ENCODE measurements around the gene GBF1. TPM values are rescaled to one million over a fixed set of nuclear protein-coding genes. Genes with fewer than 3 reads are reported as not detected.
"Not testable (repeated sequence)": the region's sequence is repeated elsewhere in the genome, so short reads cannot be mapped to it uniquely, and the experiment has no call there.

Gene GBF1
- total RNA-seq, 1 donor from 2014 or later = 53.8 TPM

DNA sequence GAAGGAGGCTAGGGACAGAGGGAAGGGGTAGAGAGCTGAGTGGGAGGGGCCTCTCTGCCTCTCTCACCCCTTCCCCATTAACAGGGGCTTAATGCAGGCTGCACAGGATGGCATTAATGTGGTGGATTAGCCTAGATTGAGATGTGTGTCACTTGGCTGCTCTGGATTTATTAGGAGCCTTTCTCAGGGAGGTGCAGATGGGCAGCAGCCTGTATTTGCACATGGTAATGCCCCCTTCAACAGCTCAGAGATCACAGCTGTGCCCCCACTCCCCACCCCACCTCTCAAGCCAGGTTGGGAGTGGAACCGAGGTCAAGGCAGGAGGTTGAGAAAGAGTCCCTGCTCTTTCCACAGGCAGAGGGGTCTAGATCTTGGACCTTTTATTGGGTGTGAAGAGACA is 11.3 kb upstream of the GBF1 start:
- no peak for DNase-seq (ENCODE audit: extremely low read depth, low read depth, low spot score)

DNA sequence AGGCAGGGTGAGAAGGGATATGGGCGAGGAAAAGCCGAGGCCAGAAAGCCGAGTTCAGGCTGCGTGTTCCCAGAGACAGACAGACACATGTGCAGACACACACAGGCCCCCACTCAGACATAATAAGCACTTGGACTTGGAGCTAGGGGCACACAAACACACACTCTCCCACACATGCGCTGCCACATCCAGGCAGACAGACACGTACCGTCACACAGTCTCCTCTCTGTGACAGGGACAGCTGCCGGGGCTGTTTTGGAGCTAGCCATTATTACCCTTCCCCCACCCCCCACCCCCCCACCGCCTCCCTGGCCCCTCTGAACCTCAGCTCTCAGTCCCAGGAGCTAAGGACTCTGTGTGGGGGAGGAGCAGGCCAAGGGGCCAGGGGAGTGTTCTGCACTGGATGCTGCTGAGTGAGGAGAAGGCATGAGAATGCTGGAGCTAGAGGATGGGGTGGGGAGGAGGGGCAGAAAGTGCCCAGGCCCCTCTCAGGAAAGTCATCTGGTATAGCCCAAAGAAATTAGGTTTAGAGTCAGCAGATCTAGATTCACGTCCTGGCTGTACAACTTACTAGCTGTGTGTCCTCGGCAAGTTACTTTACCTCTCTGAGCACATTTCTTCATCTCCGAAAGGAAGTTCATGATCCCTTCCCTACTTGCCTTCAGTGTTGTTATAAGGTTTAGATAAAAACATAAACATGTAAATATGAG is 10.3 kb upstream of the GBF1 start:
- DNase-seq (ENCODE audit: extremely low read depth, low read depth, low spot score) = no peak

DNA sequence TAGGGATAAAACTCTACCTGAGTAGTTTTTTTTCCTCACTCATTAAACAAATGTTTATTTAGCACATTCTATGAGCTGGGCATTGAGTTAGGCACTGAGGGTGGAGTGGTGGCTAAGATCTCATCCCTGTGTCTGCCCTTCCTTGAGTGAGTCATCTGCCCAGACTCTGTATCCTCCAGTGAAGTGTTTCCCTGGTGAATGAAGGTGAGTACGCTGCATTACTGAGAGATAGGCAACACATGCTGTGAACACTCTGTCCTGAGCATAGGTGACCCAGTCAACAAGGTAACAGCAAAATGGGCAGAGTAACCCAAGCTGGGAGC is 9.8 kb upstream of the GBF1 start:
- no peak for DNase-seq (ENCODE audit: extremely low read depth, low read depth, low spot score)

DNA sequence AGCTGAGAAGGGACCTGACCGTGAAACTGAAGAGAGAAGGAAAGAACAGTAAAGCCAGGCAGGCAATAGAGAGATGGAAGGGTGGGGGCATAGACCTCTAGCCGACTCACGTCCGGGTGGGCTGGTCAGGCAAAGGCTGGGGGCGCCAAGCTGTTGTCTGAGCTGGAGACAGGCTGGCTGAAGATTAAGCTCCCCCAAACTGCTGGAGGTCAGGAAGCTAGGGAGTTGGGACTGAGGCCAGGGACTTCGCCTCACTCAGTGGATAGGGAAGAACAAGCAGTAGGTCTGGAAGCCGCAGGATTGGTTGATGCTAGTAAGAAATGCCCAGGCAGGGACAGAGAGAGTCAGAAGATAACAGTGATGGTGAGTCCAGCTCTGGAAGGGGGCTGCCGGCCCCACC is 9.3 kb upstream of the GBF1 start:
- DNase-seq (ENCODE audit: extremely low read depth, low read depth, low spot score) = no peak

DNA sequence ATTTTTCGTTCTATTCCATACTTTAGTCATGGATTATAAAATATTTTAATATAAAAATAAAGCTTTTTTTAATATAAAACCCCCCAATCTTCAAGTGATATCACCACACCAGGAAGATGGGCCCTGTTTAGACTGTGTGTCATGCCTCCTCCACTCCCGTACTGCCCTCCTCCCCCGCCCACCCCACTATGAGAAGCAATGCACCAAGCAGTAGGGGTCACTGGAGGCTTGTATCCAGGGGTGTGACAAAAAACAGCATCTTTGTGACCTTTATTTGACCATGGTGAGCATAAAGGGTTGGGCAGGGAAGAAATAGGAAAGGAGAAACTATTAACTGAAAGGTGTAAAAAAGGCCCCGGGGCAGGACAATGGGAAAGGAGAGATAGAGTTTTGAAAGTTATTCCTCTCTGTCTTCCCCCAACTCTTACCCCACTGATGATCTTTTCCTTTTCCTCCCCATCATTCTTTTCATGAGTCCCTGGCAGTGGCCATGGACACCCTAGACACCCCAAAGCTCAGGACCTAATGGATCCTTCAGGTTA is 7.5 kb upstream of the GBF1 start:
- DNase-seq (ENCODE audit: extremely low read depth, low read depth, low spot score) = no peak

DNA sequence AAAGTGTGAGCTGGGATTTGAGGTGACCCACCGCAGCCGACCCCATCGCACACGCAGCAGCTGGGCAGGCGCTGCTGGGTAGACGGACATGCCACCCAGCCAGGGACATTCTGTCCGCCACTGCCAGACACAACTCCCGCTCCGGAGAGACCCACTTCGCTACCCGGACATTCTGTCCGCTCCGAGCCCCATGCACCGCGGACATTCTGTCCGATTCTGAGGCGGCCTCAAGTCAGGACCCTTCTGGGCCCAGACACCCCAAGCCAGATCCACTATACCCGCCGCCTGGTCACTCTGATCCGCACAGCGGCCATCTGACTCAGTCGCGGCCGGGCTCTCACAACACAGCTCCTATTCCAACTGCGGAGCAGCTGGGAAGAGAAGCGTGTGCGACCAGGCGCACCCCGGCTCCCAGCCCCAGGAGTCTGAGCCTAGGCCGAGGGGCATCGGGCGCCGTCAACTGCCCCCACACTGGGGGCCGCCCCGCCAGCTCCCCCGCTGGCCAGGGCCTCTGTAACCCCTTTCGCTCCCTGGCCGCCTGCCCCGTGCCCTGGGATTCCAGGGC is 4.8 kb upstream of the GBF1 start:
- no peak for DNase-seq (ENCODE audit: extremely low read depth, low read depth, low spot score)

GRCh38 chr10:102241032-102241443 is 4.3 kb upstream of the GBF1 start:
- no peak for DNase-seq (ENCODE audit: extremely low read depth, low read depth, low spot score)

GRCh38 chr10:102241444-102242117 is 3.8 kb upstream of the GBF1 start, which contains the start of gene PITX3:
Gene PITX3, minus strand, starts transcription at chr10:102241512. Its CDS starts 9,432 bp downstream, at chr10:102232080.
- no peak for DNase-seq (ENCODE audit: extremely low read depth, low read depth, low spot score)

DNA sequence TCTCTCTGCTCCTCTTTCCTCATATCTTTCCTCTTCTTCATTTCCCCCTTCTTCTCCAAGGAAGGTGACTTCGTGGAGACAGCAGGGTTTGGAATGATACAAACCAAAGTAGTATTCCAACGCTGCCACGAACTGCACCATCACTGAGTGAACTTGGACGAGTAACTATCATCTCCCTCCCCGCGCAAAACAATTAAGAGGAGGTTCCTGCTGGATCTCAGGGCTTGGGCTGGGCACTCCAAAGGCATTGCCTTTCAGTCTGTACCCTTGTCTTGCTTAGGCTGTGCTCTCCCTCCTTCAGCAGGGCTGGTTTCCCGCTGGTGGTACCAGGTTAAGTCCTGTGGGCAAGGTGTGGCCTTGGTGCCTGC is 3.2 kb upstream of the GBF1 start:
- no peak for DNase-seq (ENCODE audit: extremely low read depth, low read depth, low spot score)

DNA sequence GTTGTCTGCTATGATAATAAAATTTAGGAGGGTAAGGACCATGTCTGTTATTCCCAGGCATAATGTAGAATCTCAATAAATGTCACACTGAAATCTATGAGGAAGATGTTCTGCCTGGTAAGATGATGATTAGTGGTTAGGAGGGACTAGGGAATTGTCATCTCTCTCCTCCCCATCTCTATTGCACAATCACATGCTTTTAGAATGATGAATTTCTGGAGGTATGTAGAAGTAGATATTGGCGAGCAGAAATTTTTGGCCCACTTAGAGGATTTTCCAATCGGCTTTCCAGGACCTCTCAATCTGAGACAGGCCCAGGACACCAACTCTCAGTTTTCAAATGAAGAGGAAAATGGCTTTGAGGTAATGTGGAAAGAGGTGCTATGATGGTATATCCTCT is 2.0 kb upstream of the GBF1 start:
- DNase-seq (ENCODE audit: extremely low read depth, low read depth, low spot score) = no peak

DNA sequence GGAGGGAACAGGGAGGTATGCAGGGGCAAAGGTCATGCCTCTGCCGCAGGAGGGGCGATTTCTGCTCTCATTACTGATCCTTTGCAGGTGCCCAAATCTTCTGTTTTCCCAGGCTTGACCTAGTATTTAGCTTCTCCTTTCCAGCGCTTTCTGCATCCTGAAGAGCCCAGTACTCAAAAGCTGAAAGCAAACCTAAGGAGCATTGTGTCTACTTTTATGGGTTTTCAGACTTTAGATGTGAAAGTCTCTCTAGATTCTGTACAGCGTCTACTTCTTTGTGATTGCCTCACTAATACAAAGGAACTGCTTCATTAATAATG is 560 bp downstream of the GBF1 start:
- DNase-seq (ENCODE audit: extremely low read depth, low read depth, low spot score) = no peak

DNA sequence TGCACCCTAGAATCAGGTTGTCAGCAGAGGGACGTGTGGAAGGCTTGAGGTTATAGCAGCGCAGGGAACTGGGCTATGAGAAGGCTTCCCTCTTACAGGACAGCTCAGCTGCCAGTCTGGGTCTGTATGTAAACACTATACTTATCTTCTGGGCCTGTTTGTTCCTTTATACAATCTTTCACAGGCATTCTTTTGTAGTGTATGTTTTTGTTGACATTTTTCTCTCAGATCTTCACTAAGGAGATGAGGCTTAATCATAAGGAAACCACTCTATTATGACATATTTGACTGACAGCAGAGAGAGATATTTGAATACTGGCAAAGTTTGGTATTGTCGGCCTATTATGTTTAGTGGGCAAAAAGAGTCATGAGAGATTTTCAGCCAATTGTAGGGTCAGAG is 929 bp downstream of the GBF1 start:
- no peak for DNase-seq (ENCODE audit: extremely low read depth, low read depth, low spot score)

GRCh38 chr10:102247734-102248133 is 2.4 kb downstream of the GBF1 start:
- DNase-seq (ENCODE audit: extremely low read depth, low read depth, low spot score) = no peak

DNA sequence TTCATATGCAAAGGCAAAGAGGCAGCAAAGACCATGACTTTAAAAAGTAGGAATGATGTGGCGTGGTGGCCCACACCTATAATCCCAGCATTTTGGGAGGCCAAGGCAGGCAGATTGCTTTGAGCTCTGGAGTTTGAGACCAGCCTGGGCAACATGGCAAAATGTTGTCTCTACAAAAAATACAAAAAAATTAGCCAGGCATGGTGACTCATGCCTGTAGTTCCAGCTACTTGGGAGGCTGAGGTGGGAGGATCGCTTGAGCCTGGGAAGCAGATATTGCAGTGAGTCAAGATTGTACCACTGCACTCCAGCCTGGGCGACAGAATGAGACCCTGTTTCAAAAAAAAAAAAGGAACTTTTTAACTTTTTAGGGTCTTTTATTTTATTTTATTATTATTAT is 7.2 kb downstream of the GBF1 start:
- not testable (repeated sequence) for DNase-seq (ENCODE audit: extremely low read depth, low read depth, low spot score)

GRCh38 chr10:102254426-102254825 is 9.1 kb downstream of the GBF1 start:
- no peak for DNase-seq (ENCODE audit: extremely low read depth, low read depth, low spot score)

DNA sequence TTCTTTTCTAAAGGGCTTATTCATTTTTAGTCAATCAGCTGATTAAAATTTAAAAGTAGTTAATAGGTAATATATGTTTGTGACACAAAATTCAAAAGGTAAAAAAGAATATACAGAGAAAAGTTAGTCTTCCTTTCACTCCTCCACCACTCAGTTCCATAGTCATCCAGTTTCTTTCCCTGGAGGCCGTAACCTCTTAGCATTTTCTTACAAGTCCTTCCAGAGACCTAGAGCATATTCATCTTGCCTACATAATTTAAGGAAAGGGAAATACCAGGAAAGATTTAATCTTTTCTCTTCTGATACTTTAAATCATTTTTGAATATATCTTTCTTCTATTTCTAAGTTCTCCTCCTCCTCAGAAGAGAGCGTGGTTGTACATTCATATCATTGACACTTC is 10.1 kb downstream of the GBF1 start:
- no peak for DNase-seq (ENCODE audit: extremely low read depth, low read depth, low spot score)

DNA sequence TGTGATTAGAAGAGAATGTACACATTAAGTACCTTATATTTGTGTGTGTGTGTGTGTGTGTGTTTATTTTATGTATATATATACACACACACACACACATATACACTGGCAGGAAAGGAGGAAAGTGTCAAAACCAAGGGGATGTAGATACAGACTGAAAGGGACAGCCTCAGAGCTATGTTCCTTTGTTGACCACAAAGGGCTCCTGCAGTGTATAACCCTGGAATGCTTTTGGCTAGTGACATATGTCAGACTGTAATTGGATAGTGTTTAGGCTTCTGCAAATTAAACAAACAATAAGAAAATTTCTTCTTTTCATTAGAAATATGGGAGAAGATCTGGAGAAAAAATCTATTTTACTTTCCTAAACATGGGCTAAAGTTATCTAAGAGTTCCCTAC is 15.9 kb downstream of the GBF1 start:
- DNase-seq (ENCODE audit: extremely low read depth, low read depth, low spot score) = no peak

DNA sequence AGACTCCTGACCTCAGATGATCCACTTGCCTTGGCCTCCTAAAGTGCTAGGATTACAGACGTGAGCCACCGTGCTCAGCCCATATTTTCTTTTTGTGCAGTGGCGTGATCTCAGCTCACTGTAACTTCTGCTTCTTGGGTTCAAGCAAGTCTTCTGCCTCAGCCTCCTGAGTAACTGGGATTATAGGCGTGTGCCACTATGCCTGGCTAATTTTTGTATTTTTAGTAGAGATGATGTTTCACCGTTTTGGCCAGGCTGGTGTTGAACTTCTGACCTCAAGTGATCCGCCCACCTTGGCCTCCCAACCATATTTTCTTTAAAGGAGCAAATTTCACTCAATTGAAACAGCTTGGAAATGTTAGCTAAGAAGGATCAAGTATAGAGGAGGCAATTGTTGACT is 16.5 kb downstream of the GBF1 start:
- no peak for DNase-seq (ENCODE audit: extremely low read depth, low read depth, low spot score)

DNA sequence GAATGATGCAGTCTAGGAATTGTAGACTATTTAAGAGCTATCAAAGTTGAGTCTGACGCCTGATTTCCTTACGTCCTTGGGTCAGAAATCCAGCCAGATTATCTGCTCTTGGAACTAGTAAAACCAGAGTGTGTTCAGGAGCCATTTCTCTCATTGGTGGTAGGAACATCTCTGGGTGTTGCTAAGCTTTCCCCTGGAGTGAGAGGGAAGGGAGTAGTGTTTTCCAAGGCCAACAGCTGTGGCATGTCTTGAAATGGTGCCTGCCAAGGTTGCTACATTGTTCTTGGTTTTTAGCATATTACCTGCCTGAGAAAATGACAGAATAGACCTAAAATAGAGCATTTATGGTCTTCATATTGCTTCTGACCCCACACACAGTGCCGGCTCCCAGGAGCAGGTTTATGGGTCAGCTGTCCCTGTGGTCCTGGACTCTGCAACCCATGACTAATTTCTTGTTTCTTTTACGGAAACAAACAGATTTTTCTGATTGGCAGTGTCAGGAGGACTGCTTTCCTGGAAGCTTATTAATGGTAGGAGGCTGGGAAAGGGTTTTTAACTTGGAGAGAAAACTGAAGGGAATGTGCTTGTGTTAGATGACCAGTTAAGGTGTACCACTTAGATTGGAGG is 17.5 kb downstream of the GBF1 start:
- no peak for DNase-seq (ENCODE audit: extremely low read depth, low read depth, low spot score)

DNA sequence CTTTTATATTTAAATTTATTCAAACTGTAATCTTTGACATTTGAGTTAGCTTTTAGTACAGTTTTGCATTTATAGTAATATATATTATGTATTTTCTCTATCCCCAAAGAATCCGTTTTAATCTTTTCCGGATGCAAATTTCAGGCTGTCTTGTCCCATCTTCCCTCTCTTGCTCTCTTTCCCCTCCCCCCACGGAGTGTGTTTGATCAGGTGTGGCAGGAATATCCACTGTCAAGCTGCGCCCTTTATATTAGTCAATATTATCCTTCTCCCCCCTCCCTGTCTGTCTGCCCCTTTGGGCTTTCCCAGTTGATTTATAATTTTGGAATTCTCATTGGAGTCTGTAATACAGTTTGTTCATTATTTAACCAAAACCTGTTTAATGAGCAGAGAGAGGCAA is 19.0 kb downstream of the GBF1 start:
- no peak for DNase-seq (ENCODE audit: extremely low read depth, low read depth, low spot score)

DNA sequence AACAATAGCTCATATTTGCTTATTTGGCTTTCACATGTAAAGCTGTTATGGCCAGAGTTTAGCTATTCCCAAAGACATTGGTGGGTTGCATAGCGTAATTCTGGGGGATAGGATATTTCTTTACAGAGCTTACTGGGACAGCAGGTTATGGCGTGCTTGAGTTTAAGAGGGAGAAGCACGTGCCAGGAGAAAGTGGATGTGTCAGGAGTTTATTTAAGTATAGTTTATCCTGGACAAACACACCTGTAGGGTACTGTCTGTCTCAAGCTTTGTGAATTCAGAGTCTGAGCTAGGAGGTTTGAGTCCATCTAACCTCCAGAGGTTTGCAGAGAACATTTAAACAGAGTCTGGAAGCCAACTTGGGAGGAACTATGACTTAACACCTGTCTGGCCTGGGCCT is 21.3 kb downstream of the GBF1 start:
- DNase-seq (ENCODE audit: extremely low read depth, low read depth, low spot score) = no peak

GRCh38 chr10:102267748-102268147 is 22.4 kb downstream of the GBF1 start:
- no peak for DNase-seq (ENCODE audit: extremely low read depth, low read depth, low spot score)
